ENCODE measurements around the gene GMCL2.

Gene GMCL2

DNA sequence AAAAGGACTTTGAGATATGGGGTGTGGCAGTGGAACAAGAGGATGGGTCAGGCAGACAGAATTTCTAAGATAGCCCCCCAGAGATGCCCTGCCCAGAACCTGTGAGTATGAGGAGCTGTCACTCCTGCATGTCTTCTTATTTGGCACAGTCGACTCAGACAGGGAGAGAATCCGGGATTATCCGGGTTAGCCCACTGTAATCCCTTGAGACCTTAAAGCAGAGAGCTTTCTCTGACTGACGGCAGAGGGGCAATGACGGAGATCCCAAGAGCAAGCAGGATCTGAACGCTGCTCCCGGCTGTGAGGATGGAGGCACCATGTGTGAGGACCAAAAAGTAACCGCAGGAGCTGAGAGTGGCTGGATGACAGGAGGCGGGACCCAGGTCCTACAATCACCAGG, 24.7 kb downstream of the GMCL2 start:
- H3K36me3 Mint-ChIP-seq (ENCODE audit: low read depth) = no peaks in the 10 kb centered on the region
- peaks cover 18% of the 10 kb centered on the region for H3K27me3 Mint-ChIP-seq (ENCODE audit: low read depth)
- H3K4me1 Mint-ChIP-seq (ENCODE audit: low read depth) = peaks cover 7% of the 10 kb centered on the region
- H3K27ac Mint-ChIP-seq = no peak overlapping the region
- no peak overlapping the region for H3K4me3 Mint-ChIP-seq
- H3K9me3 Mint-ChIP-seq = no peaks in the 10 kb centered on the region

- peaks cover 7% of the 10 kb centered on the region for H3K4me1 Mint-ChIP-seq (ENCODE audit: low read depth)
- H3K27ac Mint-ChIP-seq = no peak overlapping the region
These were observed 27.0 kb downstream of the GMCL2 start for GRCh38 chr5:178160176-178160575.

DNA sequence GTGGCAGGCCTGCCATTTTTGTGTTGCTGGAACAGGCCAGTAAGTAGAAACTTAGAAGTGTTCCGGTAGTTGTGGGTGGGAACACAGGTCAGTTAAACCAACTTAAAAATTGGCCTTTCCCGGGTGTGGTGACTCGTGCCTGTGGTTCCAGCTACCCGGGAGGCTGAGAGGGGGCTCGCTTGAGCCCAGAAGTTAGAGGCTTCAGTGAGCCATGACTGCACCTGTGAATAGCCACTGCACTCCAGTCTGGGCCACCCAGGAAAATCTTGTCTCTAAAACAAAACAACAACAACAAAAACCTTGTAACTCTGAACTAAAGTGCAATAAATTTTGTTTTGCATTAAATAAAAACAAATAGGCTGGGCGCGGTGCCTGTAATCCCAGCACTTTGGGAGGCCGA, 32.1 kb downstream of the GMCL2 start:
- H3K27me3 Mint-ChIP-seq (ENCODE audit: low read depth) = no peaks in the 10 kb centered on the region
- no peak overlapping the region for H3K27ac Mint-ChIP-seq
- peaks cover 20% of the 10 kb centered on the region for H3K4me1 Mint-ChIP-seq (ENCODE audit: low read depth)
- H3K4me3 Mint-ChIP-seq = no peak overlapping the region
- H3K36me3 Mint-ChIP-seq (ENCODE audit: low read depth) = peaks cover 14% of the 10 kb centered on the region
- H3K9me3 Mint-ChIP-seq = no peaks in the 10 kb centered on the region

More at GRCh38 chr5:178160176-178160575, 27.0 kb downstream of the GMCL2 start:
- H3K27me3 Mint-ChIP-seq (ENCODE audit: low read depth) = peaks cover 15% of the 10 kb centered on the region
- no peaks in the 10 kb centered on the region for H3K36me3 Mint-ChIP-seq (ENCODE audit: low read depth)
- H3K9me3 Mint-ChIP-seq = no peaks in the 10 kb centered on the region
- no peak overlapping the region for H3K4me3 Mint-ChIP-seq

DNA sequence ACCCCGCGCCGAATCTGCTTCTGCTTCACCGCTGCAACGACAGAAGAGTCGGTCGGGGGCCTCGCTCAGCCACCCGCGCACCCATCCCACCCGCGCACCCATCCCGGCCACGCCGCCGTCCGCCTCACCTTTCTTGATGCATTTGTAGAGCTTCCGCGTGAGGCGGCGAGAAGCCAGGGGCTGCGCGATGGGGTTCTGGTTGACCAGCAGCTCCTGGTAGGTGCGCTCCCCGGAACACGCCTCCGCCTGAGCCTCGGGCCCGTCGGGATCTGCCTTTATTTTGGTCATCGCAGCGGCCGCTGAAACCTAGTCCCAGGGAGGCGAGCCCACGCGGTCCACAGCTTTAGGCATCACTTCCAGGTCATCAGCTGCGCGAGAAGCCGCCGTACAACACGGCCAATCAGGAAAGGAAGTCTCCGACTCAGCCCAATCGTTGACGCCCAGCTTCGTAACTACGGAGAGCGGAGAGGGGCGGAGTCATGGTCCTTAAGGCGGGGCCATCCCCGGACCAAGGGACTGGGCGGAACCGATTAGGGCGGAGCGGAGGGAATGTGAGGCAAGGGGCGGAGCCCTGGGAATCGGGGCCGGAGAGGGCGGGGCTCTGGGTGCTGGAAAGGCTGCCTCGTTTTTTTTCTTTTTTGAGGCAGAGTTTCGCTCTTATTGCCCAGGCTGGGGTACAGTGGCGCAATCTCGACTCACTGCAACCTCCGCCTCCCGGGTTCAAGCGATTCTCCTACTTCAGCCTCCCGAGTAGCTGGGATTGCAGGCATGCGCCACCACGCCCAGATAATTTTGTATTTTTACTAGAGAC, 33.4 kb downstream of the GMCL2 start, which contains the start of gene NHP2:
Gene NHP2, minus strand, starts transcription at position 356 of the 811 bp plus-strand sequence. Its CDS starts 68 bp downstream, at position 288.
- Mint-ChIP-seq H3K36me3 (ENCODE audit: low read depth) (peaks cover 14% of the 10 kb centered on the region), H3K4me3 (peak within 1 kb of the TSS; percentile 97), H3K4me1 (ENCODE audit: low read depth) (peaks cover 33% of the 10 kb centered on the region), H3K27me3 (ENCODE audit: low read depth) (no peaks in the 10 kb centered on the region), H3K27ac (peak within 1 kb of the TSS; percentile 90), H3K9me3 (no peaks in the 10 kb centered on the region)

DNA sequence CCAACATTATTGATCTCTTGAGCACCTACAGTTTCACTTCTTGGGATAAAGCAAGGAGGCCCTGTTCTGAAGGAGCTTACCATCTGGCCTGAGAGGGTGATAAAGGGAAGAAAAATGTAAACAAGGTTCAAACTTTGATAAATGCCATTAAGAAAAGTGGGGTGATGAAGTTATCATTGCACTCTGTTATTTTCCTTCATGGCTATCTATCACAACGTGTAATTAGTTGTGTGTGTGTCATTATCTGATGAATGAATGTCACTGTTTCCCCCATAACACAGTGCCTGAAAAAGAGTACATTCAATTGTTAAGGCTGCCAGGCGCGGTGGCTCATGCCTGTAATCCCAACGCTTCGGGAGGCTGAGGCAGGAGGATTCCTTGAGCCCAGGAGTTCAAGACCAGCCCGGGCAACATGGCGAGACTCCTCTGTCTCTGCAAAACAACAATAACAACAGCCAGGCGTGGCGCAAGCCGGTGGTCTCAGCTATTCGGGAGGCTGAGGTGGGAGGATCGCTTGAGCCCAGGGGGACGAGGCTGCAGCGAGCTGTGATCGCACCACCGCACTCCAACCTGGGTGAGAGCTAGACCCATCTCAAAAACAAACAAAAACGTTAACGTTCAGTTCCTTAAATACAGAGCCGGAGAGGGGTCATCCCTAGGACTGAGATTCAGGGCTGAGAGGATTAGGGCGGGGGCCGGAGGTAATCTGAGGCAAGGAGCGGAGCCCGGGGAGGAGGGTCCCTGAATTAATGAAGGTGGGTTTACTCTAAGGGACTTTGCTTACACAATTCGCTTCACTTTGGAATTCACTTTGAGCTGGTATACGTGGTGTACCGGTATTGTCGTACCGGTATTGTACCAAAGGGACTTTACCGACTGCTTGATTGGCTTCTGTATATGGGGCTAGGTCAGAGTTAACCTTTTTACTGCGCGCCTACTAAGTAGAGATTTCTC, 34.4 kb downstream of the GMCL2 start:
- H3K4me3 Mint-ChIP-seq = peak overlapping the region; percentile 97
- H3K9me3 Mint-ChIP-seq = no peaks in the 10 kb centered on the region
- H3K27me3 Mint-ChIP-seq (ENCODE audit: low read depth) = no peaks in the 10 kb centered on the region
- H3K27ac Mint-ChIP-seq = peak overlapping the region; percentile 90
- H3K36me3 Mint-ChIP-seq (ENCODE audit: low read depth) = peaks cover 20% of the 10 kb centered on the region
- peaks cover 38% of the 10 kb centered on the region for H3K4me1 Mint-ChIP-seq (ENCODE audit: low read depth)

DNA sequence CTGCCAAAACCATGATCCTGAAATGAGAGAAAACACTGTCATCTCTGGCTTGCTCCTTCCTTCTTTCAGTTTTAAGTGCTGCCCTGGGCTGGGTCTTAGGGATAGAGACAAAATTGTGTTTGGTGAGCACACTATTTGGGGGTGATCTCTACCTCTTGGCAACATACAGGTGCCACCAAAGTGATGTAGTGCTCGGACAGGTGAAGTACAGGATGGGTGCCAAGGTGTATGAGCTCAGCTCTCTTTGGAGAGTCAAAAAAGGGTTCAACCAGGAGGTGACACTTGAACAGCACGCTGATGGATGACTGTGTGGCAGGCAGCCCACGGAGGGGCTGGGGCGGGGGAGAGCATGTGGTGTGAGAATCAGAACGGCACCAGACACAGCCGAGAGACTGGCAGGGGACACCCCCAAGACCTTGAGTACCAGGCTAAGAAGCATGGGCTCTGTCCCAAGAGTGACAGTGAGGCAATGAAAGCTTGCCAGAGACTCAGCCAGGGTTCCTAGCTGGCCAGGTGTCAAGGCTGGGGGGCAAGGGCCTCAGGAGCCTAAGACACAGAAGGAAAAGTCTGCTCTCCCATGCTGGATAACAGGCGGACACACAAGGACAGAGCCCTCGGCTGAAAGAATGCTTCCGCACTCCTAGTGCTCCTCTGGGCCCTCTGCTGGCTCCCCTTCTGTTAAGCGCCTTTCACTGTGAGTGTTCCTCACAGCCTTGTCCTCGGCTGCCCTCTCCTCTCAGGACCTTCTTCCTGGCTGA, 36.0 kb downstream of the GMCL2 start:
- H3K4me1 Mint-ChIP-seq (ENCODE audit: low read depth) = peaks cover 38% of the 10 kb centered on the region
- no peak overlapping the region for H3K4me3 Mint-ChIP-seq
- peaks cover 31% of the 10 kb centered on the region for H3K36me3 Mint-ChIP-seq (ENCODE audit: low read depth)
- H3K27ac Mint-ChIP-seq = peak overlapping the region; percentile 43
- H3K9me3 Mint-ChIP-seq = no peaks in the 10 kb centered on the region
- no peaks in the 10 kb centered on the region for H3K27me3 Mint-ChIP-seq (ENCODE audit: low read depth)

DNA sequence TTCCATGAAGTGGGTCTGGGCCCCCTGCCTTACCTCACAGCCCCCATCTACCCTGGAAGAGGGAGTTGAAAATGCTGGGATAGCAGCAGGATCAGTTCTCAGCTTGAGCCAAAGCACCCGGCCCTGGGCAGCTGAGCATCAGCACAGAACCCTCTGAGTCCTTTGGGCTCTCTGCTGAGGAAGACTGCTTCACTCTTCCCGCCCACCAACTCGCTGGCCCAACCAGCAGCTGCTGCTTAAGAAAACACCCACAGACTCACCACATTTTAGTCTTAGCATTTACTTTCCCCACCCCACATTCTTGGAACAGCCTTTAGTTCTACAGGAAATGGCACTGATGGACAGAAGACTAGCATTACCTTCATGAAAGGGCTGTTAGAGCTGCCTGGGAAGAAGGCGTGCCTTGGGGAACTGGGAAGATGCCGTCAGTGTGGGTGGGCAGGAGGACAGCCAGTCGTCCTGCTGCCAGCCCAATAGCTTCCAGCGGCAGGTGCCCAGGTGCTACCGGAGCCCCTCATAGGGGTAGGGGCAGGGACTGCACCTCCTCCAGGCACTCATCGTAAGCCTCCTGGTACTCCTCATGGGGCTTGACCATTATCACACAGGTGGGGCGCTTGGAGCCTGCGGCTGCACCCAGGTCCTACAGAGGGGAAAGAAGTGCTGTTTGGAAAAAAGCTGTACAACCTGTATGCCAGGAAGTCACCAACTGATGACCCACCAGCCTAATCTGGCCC, 37.8 kb downstream of the GMCL2 start:
- no peaks in the 10 kb centered on the region for H3K9me3 Mint-ChIP-seq
- H3K4me3 Mint-ChIP-seq = no peak overlapping the region
- H3K27ac Mint-ChIP-seq = no peak overlapping the region
- peaks cover 35% of the 10 kb centered on the region for H3K36me3 Mint-ChIP-seq (ENCODE audit: low read depth)
- H3K27me3 Mint-ChIP-seq (ENCODE audit: low read depth) = no peaks in the 10 kb centered on the region
- H3K4me1 Mint-ChIP-seq (ENCODE audit: low read depth) = peaks cover 37% of the 10 kb centered on the region

- H3K9me3 Mint-ChIP-seq = no peaks in the 10 kb centered on the region
- H3K27me3 Mint-ChIP-seq (ENCODE audit: low read depth) = no peaks in the 10 kb centered on the region
- H3K4me1 Mint-ChIP-seq (ENCODE audit: low read depth) = peaks cover 32% of the 10 kb centered on the region
- peaks cover 38% of the 10 kb centered on the region for H3K36me3 Mint-ChIP-seq (ENCODE audit: low read depth)
- no peak overlapping the region for H3K4me3 Mint-ChIP-seq
- no peak overlapping the region for H3K27ac Mint-ChIP-seq
These were observed 39.8 kb downstream of the GMCL2 start for GRCh38 chr5:178147406-178147805.

DNA sequence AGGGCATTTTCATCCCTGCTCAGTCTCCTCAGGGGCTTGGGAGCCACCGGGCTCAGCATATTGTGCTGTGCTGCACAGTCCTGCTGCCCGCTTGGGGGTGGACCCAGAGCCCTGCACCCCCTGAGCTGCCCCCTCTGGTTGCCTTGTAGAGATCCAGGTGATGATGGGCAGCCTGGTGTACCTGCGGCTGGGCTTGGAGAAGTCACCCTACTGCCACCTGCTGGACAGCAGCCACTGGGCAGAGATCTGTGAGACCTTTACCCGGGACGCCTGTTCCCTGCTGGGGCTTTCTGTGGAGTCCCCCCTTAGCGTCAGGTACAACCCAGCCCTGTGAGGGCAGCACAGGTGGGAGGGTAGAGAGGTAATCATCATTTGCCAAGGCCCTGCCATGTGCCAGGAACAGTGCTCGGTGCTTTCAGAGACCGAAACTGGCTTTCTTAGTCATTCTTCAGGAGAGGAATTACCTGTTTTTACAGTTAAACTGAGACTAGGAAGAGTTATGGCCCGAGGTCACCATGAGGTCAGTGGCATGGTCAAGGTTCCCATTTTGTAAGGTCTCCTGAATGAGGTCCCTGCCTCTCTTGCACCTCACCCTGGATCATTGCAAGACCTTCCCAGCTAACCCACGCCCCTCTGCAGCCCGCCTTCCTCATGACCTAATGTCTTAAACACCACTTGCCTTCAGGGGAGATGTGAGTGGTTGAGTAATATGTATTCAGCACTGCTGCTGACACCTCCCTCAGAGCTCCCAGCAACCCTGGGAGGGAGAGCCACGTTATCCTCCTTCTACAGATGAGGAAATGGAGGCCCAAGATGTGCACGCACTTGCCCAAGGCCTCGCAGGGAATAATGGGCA, 41.0 kb downstream of the GMCL2 start:
- Mint-ChIP-seq H3K27me3 (ENCODE audit: low read depth) (no peaks in the 10 kb centered on the region), H3K4me1 (ENCODE audit: low read depth) (peaks cover 23% of the 10 kb centered on the region), H3K4me3 (no peak overlapping the region), H3K27ac (no peak overlapping the region), H3K36me3 (ENCODE audit: low read depth) (peaks cover 33% of the 10 kb centered on the region), H3K9me3 (no peaks in the 10 kb centered on the region)

DNA sequence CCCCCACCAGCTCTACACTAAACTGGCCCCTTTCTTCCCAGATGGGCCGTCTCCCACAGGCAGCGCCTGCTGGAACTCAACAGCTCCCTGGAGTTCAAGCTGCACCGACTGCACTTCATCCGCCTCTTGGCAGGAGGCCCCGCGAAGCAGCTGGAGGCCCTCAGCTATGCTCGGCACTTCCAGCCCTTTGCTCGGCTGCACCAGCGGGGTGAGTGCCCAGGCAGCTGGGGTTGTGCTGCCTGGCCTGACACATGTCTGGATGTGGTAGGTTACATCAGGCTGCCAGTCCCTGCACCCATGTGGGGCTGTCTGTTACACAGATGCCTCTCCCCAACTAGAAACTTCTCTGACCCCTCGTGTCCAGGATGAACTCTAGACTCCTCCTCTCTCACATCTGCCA, 43.3 kb downstream of the GMCL2 start:
- Mint-ChIP-seq H3K27ac (no peak overlapping the region), H3K27me3 (ENCODE audit: low read depth) (no peaks in the 10 kb centered on the region), H3K4me1 (ENCODE audit: low read depth) (peaks cover 8% of the 10 kb centered on the region), H3K36me3 (ENCODE audit: low read depth) (peaks cover 38% of the 10 kb centered on the region), H3K4me3 (no peak overlapping the region), H3K9me3 (no peaks in the 10 kb centered on the region)

GRCh38 chr5:178143246-178143645, 43.9 kb downstream of the GMCL2 start:
- H3K9me3 Mint-ChIP-seq = no peaks in the 10 kb centered on the region

GRCh38 chr5:178142642-178143041, 44.5 kb downstream of the GMCL2 start:
- Mint-ChIP-seq H3K27ac (no peak overlapping the region), H3K27me3 (ENCODE audit: low read depth) (no peaks in the 10 kb centered on the region)

More at GRCh38 chr5:178143246-178143645, 43.9 kb downstream of the GMCL2 start:
- Mint-ChIP-seq H3K27ac (no peak overlapping the region), H3K4me1 (ENCODE audit: low read depth) (peaks cover 3% of the 10 kb centered on the region), H3K36me3 (ENCODE audit: low read depth) (peaks cover 35% of the 10 kb centered on the region), H3K4me3 (no peak overlapping the region), H3K27me3 (ENCODE audit: low read depth) (no peaks in the 10 kb centered on the region)

GRCh38 chr5:178141550-178141949, 45.6 kb downstream of the GMCL2 start:
- Mint-ChIP-seq H3K4me1 (ENCODE audit: low read depth) (peaks cover 1% of the 10 kb centered on the region), H3K4me3 (no peak overlapping the region), H3K9me3 (no peaks in the 10 kb centered on the region), H3K27ac (no peak overlapping the region), H3K36me3 (ENCODE audit: low read depth) (peaks cover 22% of the 10 kb centered on the region), H3K27me3 (ENCODE audit: low read depth) (no peaks in the 10 kb centered on the region)

More at GRCh38 chr5:178142642-178143041, 44.5 kb downstream of the GMCL2 start:
- Mint-ChIP-seq H3K4me1 (ENCODE audit: low read depth) (peaks cover 1% of the 10 kb centered on the region), H3K9me3 (no peaks in the 10 kb centered on the region), H3K4me3 (no peak overlapping the region), H3K36me3 (ENCODE audit: low read depth) (peaks cover 30% of the 10 kb centered on the region)
